ENCODE results near the gene IL12RB1. TPM values are rescaled to one million over a fixed set of nuclear protein-coding genes. Genes with fewer than 3 reads are reported as not detected.

The IL12RB1 gene
- total and polyA plus RNA-seq, 12 donors = 0.28 to 7.4 (median 1.8) TPM; not detected in 1

GRCh38 chr19:18029617-18030338 lies 57.0 kb downstream of the IL12RB1 start:
- Histone ChIP-seq H3K36me3 (replicated peaks in 1 of 2) (no peaks in the 10 kb centered on the region), H3K9me3 (replicated peaks in 1 of 3) (no peaks in the 10 kb centered on the region), H3K27me3 (no peaks in the 10 kb centered on the region), H3K27ac (peak overlapping the region in 3 of 5 donors; percentile 45 to 76 (median 51)), H3K4me1 (replicated peaks in 1 of 2) (peaks cover 0 to 8% of the 10 kb centered on the region in 2 donors), H3K4me3 (no peak overlapping the region)
- peak; percentile 76 to 92 (median 85) for DNase-seq
- WGBS, 4 donors = 30 to 57% (median 35%) methylated on average over 7 to 8 of the region's 8 CpGs
- TF ChIP-seq POLR2A (IDR thresholded peaks at IDR 0.05) = no peak
- TF ChIP-seq, protein P1, sequence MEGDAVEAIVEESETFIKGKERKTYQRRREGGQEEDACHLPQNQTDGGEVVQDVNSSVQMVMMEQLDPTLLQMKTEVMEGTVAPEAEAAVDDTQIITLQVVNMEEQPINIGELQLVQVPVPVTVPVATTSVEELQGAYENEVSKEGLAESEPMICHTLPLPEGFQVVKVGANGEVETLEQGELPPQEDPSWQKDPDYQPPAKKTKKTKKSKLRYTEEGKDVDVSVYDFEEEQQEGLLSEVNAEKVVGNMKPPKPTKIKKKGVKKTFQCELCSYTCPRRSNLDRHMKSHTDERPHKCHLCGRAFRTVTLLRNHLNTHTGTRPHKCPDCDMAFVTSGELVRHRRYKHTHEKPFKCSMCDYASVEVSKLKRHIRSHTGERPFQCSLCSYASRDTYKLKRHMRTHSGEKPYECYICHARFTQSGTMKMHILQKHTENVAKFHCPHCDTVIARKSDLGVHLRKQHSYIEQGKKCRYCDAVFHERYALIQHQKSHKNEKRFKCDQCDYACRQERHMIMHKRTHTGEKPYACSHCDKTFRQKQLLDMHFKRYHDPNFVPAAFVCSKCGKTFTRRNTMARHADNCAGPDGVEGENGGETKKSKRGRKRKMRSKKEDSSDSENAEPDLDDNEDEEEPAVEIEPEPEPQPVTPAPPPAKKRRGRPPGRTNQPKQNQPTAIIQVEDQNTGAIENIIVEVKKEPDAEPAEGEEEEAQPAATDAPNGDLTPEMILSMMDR (IDR thresholded peaks at IDR 0.05) = no peak
- intact Hi-C loops (cut with DNase I) = no loop called here

GRCh38 chr19:18027151-18027550 lies 59.6 kb downstream of the IL12RB1 start:
- no peaks in the 10 kb centered on the region for H3K9me3 ChIP-seq (replicated peaks in 1 of 3)
- no peak for TF ChIP-seq POLR2A (IDR thresholded peaks at IDR 0.05)
- TF ChIP-seq, protein P1 (IDR thresholded peaks at IDR 0.05) = no peak
- H3K4me3 ChIP-seq = no peak overlapping the region
- 79 to 94% (median 90%) methylated on average over 4 of the region's 4 CpGs for WGBS, 4 donors
- no peaks in the 10 kb centered on the region for H3K36me3 ChIP-seq (replicated peaks in 1 of 2)
- peaks cover 7 to 25% of the 10 kb centered on the region in 2 donors for H3K4me1 ChIP-seq (replicated peaks in 1 of 2)
- DNase-seq = no peak
- intact Hi-C loops (cut with DNase I) = no loop called here
- no peak overlapping the region for H3K27ac ChIP-seq
- H3K27me3 ChIP-seq = no peaks in the 10 kb centered on the region

GRCh38 chr19:18023622-18024251 lies 63.0 kb downstream of the IL12RB1 start:
- no peak overlapping the region for H3K4me3 ChIP-seq
- peak overlapping the region; percentile 37 to 92 (median 85) for H3K27ac ChIP-seq
- H3K4me1 ChIP-seq (replicated peaks in 1 of 2) = peaks cover 25 to 41% of the 10 kb centered on the region in 2 donors
- no peak for TF ChIP-seq POLR2A (IDR thresholded peaks at IDR 0.05)
- TF ChIP-seq, protein P1 (IDR thresholded peaks at IDR 0.05) = no peak
- no peaks in the 10 kb centered on the region for H3K36me3 ChIP-seq (replicated peaks in 1 of 2)
- H3K9me3 ChIP-seq (replicated peaks in 1 of 3) = no peaks in the 10 kb centered on the region
- no peaks in the 10 kb centered on the region for H3K27me3 ChIP-seq
- intact Hi-C loops (cut with DNase I) = no loop called here
- peak; percentile 73 to 90 (median 82) for DNase-seq
- WGBS, 4 donors = 44 to 63% (median 59%) methylated on average over 12 to 23 of the region's 23 CpGs

GRCh38 chr19:18021121-18021755 lies 65.5 kb downstream of the IL12RB1 start:
- 23 to 59% (median 26%) methylated on average over 5 to 21 of the region's 21 CpGs for WGBS, 4 donors
- Histone ChIP-seq H3K27ac (peak overlapping the region; percentile 55 to 92 (median 85)), H3K36me3 (replicated peaks in 1 of 2) (no peaks in the 10 kb centered on the region), H3K4me1 (replicated peaks in 1 of 2) (peaks cover 25 to 56% of the 10 kb centered on the region in 2 donors), H3K27me3 (no peaks in the 10 kb centered on the region), H3K4me3 (peak overlapping the region in 1 of 4 donors; percentile 37), H3K9me3 (replicated peaks in 1 of 3) (no peaks in the 10 kb centered on the region)
- intact Hi-C loops (cut with DNase I) = no loop called here
- peak; percentile 91 to 95 (median 93) for DNase-seq
- no peak for TF ChIP-seq POLR2A (IDR thresholded peaks at IDR 0.05)
- TF ChIP-seq, protein P1 (IDR thresholded peaks at IDR 0.05) = no peak

All from adrenal gland (tissue), 12 donors.